NCI-H2196 treated with DMSO at 0.1 percent for 48 hours (cell line): Measurements from ENCODE around the gene PRUNE2.

Experiments
- DNase-seq: peaks from one replicate; lab custom pipeline; 2025; ENCODE audit not compliant: unreplicated experiment; lab: John Stamatoyannopoulos, UW

Gene PRUNE2

GRCh38 chr9:76585487-76586389 lies 320.2 kb downstream of the PRUNE2 start:
- DNase-seq: peak; percentile 52

- DNase-seq: no peak
These were observed 322.7 kb downstream of the PRUNE2 start for GRCh38 chr9:76583256-76583655.

- no peak for DNase-seq
These were observed 324.2 kb downstream of the PRUNE2 start for GRCh38 chr9:76581731-76582130.

- no peak for DNase-seq
These were observed 325.1 kb downstream of the PRUNE2 start for GRCh38 chr9:76580820-76581219.

GRCh38 chr9:76580188-76580587 lies 325.7 kb downstream of the PRUNE2 start:
- no peak for DNase-seq

GRCh38 chr9:76576344-76576743 lies 329.6 kb downstream of the PRUNE2 start:
- no peak for DNase-seq

- DNase-seq: no peak
These were observed 330.2 kb downstream of the PRUNE2 start for GRCh38 chr9:76575761-76576160.

GRCh38 chr9:76573905-76574760 lies 331.8 kb downstream of the PRUNE2 start:
- no peak for DNase-seq

GRCh38 chr9:76573408-76573807 lies 332.5 kb downstream of the PRUNE2 start:
- DNase-seq: no peak

GRCh38 chr9:76572151-76572550 lies 333.8 kb downstream of the PRUNE2 start:
- no peak for DNase-seq

GRCh38 chr9:76571743-76572146 lies 334.2 kb downstream of the PRUNE2 start:
- DNase-seq: no peak

GRCh38 chr9:76571288-76571687 lies 334.6 kb downstream of the PRUNE2 start:
- DNase-seq: no peak

GRCh38 chr9:76570826-76571225 lies 335.1 kb downstream of the PRUNE2 start:
- DNase-seq: no peak

- no peak for DNase-seq
These were observed 338.8 kb downstream of the PRUNE2 start for GRCh38 chr9:76567086-76567485.

- no peak for DNase-seq
These were observed 341.6 kb downstream of the PRUNE2 start for GRCh38 chr9:76564297-76564696.

- DNase-seq: no peak
These were observed 343.4 kb downstream of the PRUNE2 start for GRCh38 chr9:76562511-76562911.

GRCh38 chr9:76561900-76562299 lies 344.0 kb downstream of the PRUNE2 start:
- DNase-seq: no peak
